Effector memory CD8-positive, alpha-beta T cell (primary cell): ENCODE measurements around the gene C10orf90.

Experiments
- ATAC-seq: fragments of 150-1000 bp; cut with Tn5 transposase; replicated peaks from 2 replicates; pipeline ENCODE4 v1.10.0; 2021; ENCODE audit warnings: mild to moderate bottlenecking, moderate library complexity
- DNase-seq, 3 experiments: peaks; one replicate each; pipeline ENCODE4 v3.0.0; 2021
- H3K27ac Mint-ChIP-seq, 2 donors: one replicate each; pipeline ENCODE4 v1.8.0; 2022; ENCODE audit warnings: mild to moderate bottlenecking in 2 of 2, mixed read lengths in 2 of 2, moderate library complexity in 2 of 2
- H3K27me3 Mint-ChIP-seq, 2 donors: one replicate each; pipeline ENCODE4 v1.8.0; 2022; ENCODE audit warnings: mixed read lengths in 2 of 2
- H3K36me3 Mint-ChIP-seq: one replicate; pipeline ENCODE4 v1.8.0; 2022; ENCODE audit warnings: mild to moderate bottlenecking, moderate library complexity, mixed read lengths; ENCODE audit not compliant: insufficient read depth
- H3K4me1 Mint-ChIP-seq, 2 donors: one replicate each; pipeline ENCODE4 v1.8.0; 2022; ENCODE audit warnings: low read depth in 2 of 2, mixed read lengths in 2 of 2
- H3K4me3 Mint-ChIP-seq, 2 donors: one replicate each; pipeline ENCODE4 v1.8.0; 2022; ENCODE audit warnings: mild to moderate bottlenecking in 2 of 2, mixed read lengths in 2 of 2, moderate library complexity in 2 of 2
- H3K9me3 Mint-ChIP-seq, 2 donors: one replicate each; pipeline ENCODE4 v1.8.0; 2022; ENCODE audit warnings: mixed read lengths in 2 of 2

C10orf90 gene

GRCh38 chr10:126433351-126433750 lies 237.1 kb downstream of the C10orf90 start:
- Mint-ChIP-seq H3K27me3 (no peaks in the 10 kb centered on the region), H3K27ac (peak overlapping the region in 1 of 2 donors; percentile 60), H3K4me3 (no peak overlapping the region), H3K4me1 (peaks cover 0 to 18% of the 10 kb centered on the region in 2 donors), H3K9me3 (peaks cover 0 to 10% of the 10 kb centered on the region in 2 donors), H3K36me3 (no peaks in the 10 kb centered on the region)
- peak; percentile 84 for ATAC-seq
- DNase-seq: no peak

- H3K36me3 Mint-ChIP-seq: no peaks in the 10 kb centered on the region
- H3K27me3 Mint-ChIP-seq: no peaks in the 10 kb centered on the region
- peaks cover 0 to 18% of the 10 kb centered on the region in 2 donors for H3K4me1 Mint-ChIP-seq
- ATAC-seq: peak; percentile 81
- DNase-seq: peak in 1 of 3 experiments; percentile 2
- peak overlapping the region in 1 of 2 donors; percentile 66 for H3K4me3 Mint-ChIP-seq
- peak overlapping the region in 1 of 2 donors; percentile 60 for H3K27ac Mint-ChIP-seq
- H3K9me3 Mint-ChIP-seq: peaks cover 0 to 9% of the 10 kb centered on the region in 2 donors
Observed at GRCh38 chr10:126432507-126432906, 238.0 kb downstream of the C10orf90 start.

GRCh38 chr10:126431816-126432215 lies 238.7 kb downstream of the C10orf90 start:
- no peaks in the 10 kb centered on the region for H3K36me3 Mint-ChIP-seq
- peaks cover 0 to 9% of the 10 kb centered on the region in 2 donors for H3K9me3 Mint-ChIP-seq
- H3K4me1 Mint-ChIP-seq: peaks cover 0 to 18% of the 10 kb centered on the region in 2 donors
- H3K4me3 Mint-ChIP-seq: peak overlapping the region in 1 of 2 donors; percentile 66
- ATAC-seq (no peak), DNase-seq (no peak)
- no peaks in the 10 kb centered on the region for H3K27me3 Mint-ChIP-seq
- H3K27ac Mint-ChIP-seq: peak overlapping the region in 1 of 2 donors; percentile 60

GRCh38 chr10:126430512-126430911 lies 240.0 kb downstream of the C10orf90 start:
- H3K9me3 Mint-ChIP-seq: peaks cover 0 to 9% of the 10 kb centered on the region in 2 donors
- H3K27me3 Mint-ChIP-seq: no peaks in the 10 kb centered on the region
- H3K36me3 Mint-ChIP-seq: no peaks in the 10 kb centered on the region
- H3K4me3 Mint-ChIP-seq: no peak overlapping the region
- H3K4me1 Mint-ChIP-seq: peaks cover 0 to 24% of the 10 kb centered on the region in 2 donors
- no peak for ATAC-seq
- no peak overlapping the region for H3K27ac Mint-ChIP-seq
- DNase-seq: no peak

- peaks cover 0 to 30% of the 10 kb centered on the region in 2 donors for H3K4me1 Mint-ChIP-seq
- H3K9me3 Mint-ChIP-seq: peaks cover 4 to 11% of the 10 kb centered on the region in 2 donors
- ATAC-seq: no peak
- H3K27ac Mint-ChIP-seq: no peak overlapping the region
- no peaks in the 10 kb centered on the region for H3K27me3 Mint-ChIP-seq
- no peaks in the 10 kb centered on the region for H3K36me3 Mint-ChIP-seq
- DNase-seq: no peak
- no peak overlapping the region for H3K4me3 Mint-ChIP-seq
Observed at GRCh38 chr10:126429275-126429674, 241.2 kb downstream of the C10orf90 start.

GRCh38 chr10:126425489-126426065 lies 244.9 kb downstream of the C10orf90 start:
- Mint-ChIP-seq H3K4me3 (peak overlapping the region in 1 of 2 donors; percentile 9), H3K27ac (no peak overlapping the region), H3K36me3 (no peaks in the 10 kb centered on the region), H3K4me1 (peaks cover 0 to 20% of the 10 kb centered on the region in 2 donors), H3K27me3 (no peaks in the 10 kb centered on the region), H3K9me3 (peaks cover 9 to 13% of the 10 kb centered on the region in 2 donors)
- DNase-seq (no peak), ATAC-seq (peak; percentile 32)

- Mint-ChIP-seq H3K27ac (no peak overlapping the region), H3K27me3 (no peaks in the 10 kb centered on the region), H3K36me3 (no peaks in the 10 kb centered on the region), H3K4me1 (peaks cover 0 to 20% of the 10 kb centered on the region in 2 donors), H3K9me3 (peaks cover 9 to 13% of the 10 kb centered on the region in 2 donors), H3K4me3 (no peak overlapping the region)
- ATAC-seq: no peak
- no peak for DNase-seq
Observed at GRCh38 chr10:126425032-126425431, 245.5 kb downstream of the C10orf90 start.

- Mint-ChIP-seq H3K9me3 (peaks cover 9 to 11% of the 10 kb centered on the region in 2 donors), H3K4me1 (peaks cover 0 to 20% of the 10 kb centered on the region in 2 donors), H3K27ac (peak overlapping the region in 1 of 2 donors; percentile 19), H3K4me3 (no peak overlapping the region), H3K27me3 (no peaks in the 10 kb centered on the region), H3K36me3 (no peaks in the 10 kb centered on the region)
- DNase-seq (no peak), ATAC-seq (no peak)
Observed at GRCh38 chr10:126423732-126424491, 246.6 kb downstream of the C10orf90 start.

- no peaks in the 10 kb centered on the region for H3K36me3 Mint-ChIP-seq
- H3K27ac Mint-ChIP-seq: no peak overlapping the region
- H3K4me1 Mint-ChIP-seq: peaks cover 0 to 20% of the 10 kb centered on the region in 2 donors
- no peaks in the 10 kb centered on the region for H3K27me3 Mint-ChIP-seq
- DNase-seq (no peak), ATAC-seq (no peak)
- peaks cover 6 to 9% of the 10 kb centered on the region in 2 donors for H3K9me3 Mint-ChIP-seq
- H3K4me3 Mint-ChIP-seq: no peak overlapping the region
Observed at GRCh38 chr10:126422567-126422966, 247.9 kb downstream of the C10orf90 start.

- Mint-ChIP-seq H3K4me3 (peak overlapping the region in 1 of 2 donors; percentile 72), H3K9me3 (peaks cover 6 to 9% of the 10 kb centered on the region in 2 donors), H3K27me3 (no peaks in the 10 kb centered on the region), H3K4me1 (peaks cover 0 to 20% of the 10 kb centered on the region in 2 donors), H3K36me3 (no peaks in the 10 kb centered on the region), H3K27ac (peak overlapping the region in 1 of 2 donors; percentile 86)
- DNase-seq: no peak
- peak; percentile 45 for ATAC-seq
Observed at GRCh38 chr10:126421756-126422256, 248.7 kb downstream of the C10orf90 start.

GRCh38 chr10:126420567-126421300 lies 249.8 kb downstream of the C10orf90 start:
- no peaks in the 10 kb centered on the region for H3K27me3 Mint-ChIP-seq
- H3K36me3 Mint-ChIP-seq: no peaks in the 10 kb centered on the region
- H3K4me3 Mint-ChIP-seq: no peak overlapping the region
- ATAC-seq: no peak
- H3K4me1 Mint-ChIP-seq: peaks cover 0 to 15% of the 10 kb centered on the region in 2 donors
- DNase-seq: no peak
- H3K27ac Mint-ChIP-seq: no peak overlapping the region
- peaks cover 8 to 9% of the 10 kb centered on the region in 2 donors for H3K9me3 Mint-ChIP-seq

GRCh38 chr10:126417220-126417825 lies 253.2 kb downstream of the C10orf90 start:
- H3K36me3 Mint-ChIP-seq: no peaks in the 10 kb centered on the region
- H3K9me3 Mint-ChIP-seq: peaks cover 0 to 1% of the 10 kb centered on the region in 2 donors
- H3K27ac Mint-ChIP-seq: no peak overlapping the region
- H3K27me3 Mint-ChIP-seq: no peaks in the 10 kb centered on the region
- no peak overlapping the region for H3K4me3 Mint-ChIP-seq
- no peak for DNase-seq
- H3K4me1 Mint-ChIP-seq: peaks cover 0 to 6% of the 10 kb centered on the region in 2 donors
- ATAC-seq: no peak

GRCh38 chr10:126409821-126410220 lies 260.7 kb downstream of the C10orf90 start:
- H3K4me3 Mint-ChIP-seq: no peak overlapping the region
- no peaks in the 10 kb centered on the region for H3K36me3 Mint-ChIP-seq
- H3K9me3 Mint-ChIP-seq: no peaks in the 10 kb centered on the region
- H3K4me1 Mint-ChIP-seq: no peaks in the 10 kb centered on the region
- ATAC-seq: no peak
- H3K27ac Mint-ChIP-seq: no peak overlapping the region
- H3K27me3 Mint-ChIP-seq: no peaks in the 10 kb centered on the region
- no peak for DNase-seq
